ENCODE measurements around the gene C10orf120.

Gene C10orf120

DNA sequence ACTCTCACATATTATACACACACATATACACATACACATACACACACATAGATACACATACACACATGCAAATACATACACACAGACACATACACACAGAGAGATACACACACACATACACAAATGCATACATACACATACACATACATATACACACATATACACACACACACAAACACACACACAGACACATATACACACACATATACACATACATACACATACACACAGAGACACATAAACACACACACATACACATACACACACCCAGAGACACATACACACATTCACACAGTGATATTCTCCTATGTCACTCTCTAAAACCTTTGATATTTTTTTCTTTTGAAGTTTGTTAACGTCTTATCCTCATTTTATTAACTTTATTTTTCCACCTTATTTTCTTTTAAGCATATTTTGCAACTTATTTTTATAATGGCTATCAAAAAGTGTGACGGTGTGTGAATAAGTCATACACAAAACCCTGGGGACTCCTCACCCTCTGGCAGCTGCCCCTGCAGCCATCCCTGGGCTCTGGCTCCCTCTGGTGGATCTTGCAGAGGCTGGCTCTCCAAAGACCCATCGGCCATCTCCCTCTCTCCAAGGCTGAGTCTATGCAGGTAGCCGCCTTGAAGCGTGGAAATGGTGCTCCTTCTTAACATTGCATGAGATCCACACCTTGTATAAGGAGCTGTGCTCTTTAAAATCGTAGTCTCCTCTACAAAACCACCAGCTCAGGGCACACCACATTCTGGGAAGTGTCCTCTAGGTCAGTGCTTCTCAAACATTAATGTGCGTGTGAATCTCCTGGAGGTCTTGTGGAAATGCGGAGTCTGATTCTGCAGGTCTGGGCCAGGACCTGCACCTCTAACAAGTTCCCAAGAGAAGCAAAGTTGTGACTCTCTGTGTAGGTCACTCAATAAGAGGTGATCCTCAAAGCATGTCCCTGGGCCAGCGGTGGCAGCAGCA, 4.1 kb upstream of the C10orf120 start:
- peak; percentile 30 to 42 (median 35) for DNase-seq (ENCODE audit: low read depth in 3 of 3)

DNA sequence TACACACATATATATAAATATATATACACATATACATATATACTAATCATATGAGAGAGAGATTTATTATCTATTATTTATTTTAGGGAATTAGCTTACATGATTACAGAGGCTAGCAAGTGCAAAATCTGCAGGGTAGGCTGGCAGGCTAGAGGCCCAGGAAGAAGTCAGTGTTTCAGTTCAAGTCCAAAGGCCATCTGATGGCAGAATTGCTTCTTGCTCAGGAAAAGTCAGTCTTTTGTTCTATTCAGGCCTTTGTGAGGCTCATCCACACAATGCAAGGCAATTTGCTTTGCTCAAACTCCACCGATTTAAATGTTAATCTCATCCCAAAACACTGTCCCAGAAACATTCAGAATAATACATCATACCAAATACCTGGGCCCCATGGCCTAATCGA, 2.6 kb upstream of the C10orf120 start:
- no peak for DNase-seq (ENCODE audit: low read depth in 3 of 3)

DNA sequence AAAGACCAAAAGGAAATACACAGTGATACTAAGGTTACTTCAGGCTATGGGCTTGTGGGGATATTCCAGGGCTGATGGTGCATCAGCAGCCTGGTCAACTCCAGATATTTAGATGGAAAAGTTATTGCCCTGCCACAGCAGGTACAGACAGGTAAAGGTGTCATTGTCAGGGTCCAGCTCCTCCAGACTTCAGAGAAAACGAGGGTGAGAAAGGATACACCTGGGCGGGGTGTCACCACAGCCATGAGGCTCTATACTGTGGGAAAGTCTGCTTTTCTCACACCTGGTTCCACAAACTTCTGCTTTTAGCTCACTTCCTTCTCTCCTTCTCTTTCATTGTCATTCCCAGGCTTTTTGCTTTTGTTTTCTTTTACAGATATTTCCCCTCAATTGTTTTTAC, 2.0 kb upstream of the C10orf120 start:
- DNase-seq (ENCODE audit: low read depth in 3 of 3): no peak

DNA sequence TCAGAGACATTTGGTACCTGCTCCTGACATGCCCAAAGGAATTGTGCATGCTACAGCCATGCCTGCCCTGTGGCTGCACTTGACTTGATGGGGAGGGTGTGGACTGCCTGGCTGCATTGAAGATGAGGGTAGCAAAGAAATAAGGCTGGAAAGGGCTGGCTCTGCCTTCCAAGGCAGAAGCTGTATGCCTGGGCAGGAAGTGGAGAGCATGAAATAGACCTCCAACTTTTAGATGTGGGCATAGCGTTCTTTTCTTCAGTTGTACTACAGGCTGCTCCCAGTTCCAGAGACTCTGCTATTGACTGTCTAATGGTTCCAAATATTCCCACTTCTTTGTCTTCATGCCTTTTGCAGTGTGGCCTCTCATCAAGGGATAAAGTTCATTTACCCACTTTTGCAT, 3.0 kb downstream of the C10orf120 start:
- no peak for DNase-seq (ENCODE audit: low read depth in 3 of 3)

DNA sequence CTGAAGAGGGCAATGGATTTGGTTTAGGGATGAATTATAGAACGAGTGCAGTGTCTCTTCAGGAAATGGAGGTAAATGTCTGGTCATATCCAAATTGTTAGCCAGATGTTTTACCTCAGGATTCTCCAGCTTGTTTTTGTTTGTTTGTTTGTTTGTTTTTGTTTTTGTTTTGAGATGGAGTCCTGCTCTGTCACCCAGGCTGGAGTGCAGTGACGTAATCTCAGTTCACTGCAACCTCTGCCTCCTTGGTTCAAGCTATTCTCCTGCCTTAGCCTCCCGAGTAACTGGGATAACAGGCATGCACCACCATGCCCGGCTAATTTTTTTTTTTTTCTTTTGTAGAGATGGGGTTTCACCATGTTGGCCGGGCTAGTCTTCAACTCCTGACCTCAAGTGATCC, 6.9 kb downstream of the C10orf120 start:
- no peak for DNase-seq (ENCODE audit: low read depth in 3 of 3)

DNA sequence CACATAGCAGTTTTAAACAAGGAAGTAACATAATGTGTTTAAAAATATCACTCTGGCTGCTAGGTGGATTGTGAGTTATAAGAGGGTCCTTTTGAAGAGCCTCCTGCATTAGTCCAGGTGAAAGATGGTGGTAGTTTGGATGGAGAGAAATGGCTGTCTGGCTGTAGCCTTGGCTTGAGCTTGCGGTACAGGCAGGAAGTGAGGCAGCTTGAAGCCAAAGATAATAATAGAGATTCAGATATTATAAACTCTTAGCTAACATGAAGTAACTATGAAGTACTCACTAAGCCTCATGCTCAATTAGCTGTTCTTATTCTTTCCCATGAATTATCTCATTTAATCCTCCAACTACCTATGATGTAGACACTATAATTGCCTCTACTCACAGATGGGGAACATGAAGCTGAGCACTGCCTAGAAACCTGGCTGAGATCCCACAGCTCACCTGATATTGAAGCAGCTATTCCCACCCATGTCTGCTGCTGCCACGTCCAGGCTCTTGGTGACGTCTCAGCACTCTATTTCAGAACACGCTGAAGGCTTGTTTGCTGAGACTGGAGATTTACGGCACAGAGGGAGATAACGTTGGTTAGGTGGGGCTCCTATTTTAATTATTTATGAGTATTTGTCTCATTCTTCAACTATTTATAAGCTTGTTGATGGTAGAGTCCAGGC, 10.4 kb downstream of the C10orf120 start:
- no peak for DNase-seq (ENCODE audit: low read depth in 3 of 3)

DNA sequence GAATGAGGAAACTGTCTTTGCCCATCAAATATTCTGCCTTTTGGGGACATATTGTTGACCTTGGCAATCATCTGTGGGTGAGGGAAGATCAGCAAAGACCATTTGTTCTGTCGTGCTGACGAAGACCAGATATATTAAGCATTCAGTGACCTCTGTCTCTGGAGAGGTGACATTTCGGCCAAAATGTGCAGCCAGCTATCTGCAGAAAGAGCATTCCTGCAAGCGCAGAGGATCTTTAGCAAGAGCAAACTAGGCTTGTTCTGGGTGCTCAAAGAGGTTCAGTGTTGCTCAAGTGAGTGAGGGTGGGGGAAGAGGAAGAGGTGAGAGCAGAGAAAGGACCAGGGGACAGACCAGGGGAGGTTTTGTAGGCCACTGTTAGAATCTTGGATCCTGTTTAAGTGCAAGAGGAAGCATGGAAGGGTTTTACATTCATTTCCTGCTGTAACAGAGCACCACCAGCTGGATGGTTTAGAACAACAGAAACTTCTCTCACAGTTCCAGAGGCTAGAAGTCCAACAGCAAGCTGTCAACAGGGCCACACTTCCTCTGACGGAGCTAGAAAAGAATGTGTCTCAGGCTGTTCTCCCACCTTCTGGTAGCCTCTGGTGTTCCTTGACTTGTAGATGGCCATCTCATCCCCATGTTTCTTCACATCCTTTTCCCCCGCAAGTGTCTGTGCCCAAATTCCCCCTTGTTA, 11.2 kb downstream of the C10orf120 start:
- no peak for DNase-seq (ENCODE audit: low read depth in 3 of 3)

DNA sequence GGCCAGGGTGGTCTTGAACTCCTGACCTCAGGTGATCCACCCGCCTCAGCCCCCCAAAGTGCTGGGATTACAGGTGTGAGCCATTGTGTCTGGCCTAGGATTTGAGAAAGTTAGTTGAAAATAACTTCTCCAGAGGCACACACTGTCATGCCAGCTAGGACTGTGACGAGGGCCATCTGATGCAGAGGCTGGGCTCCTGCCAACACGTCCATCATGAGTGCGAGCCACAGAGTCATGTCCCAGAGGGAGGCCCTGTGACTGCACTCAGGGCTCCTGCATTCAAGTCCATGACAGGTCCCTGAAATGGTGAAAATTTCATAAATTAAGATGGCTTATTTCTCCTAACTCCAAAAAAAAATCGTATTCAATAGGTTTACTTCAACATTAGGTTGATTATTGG, 17.1 kb downstream of the C10orf120 start:
- DNase-seq (ENCODE audit: low read depth in 3 of 3): no peak

DNA sequence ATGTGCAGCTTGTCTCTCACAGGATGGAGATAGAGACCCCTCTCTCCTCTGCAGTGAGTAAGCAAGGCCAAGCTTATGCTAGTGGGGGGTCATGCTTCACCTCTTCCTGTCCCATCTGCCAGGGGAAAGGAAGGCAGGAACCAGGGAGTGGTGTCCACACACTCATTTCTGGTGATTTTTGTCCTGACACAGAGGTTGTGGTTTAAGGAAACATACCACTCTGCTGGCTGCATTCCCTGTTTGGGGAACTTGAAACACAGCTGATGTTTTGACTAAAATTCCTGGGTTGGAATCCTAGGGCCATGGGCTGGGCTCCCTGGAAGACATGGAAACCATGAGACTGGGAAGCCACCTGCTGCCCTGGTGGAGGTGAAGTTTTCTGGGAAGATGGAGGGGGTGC, 21.4 kb downstream of the C10orf120 start:
- DNase-seq (ENCODE audit: low read depth in 3 of 3): no peak

DNA sequence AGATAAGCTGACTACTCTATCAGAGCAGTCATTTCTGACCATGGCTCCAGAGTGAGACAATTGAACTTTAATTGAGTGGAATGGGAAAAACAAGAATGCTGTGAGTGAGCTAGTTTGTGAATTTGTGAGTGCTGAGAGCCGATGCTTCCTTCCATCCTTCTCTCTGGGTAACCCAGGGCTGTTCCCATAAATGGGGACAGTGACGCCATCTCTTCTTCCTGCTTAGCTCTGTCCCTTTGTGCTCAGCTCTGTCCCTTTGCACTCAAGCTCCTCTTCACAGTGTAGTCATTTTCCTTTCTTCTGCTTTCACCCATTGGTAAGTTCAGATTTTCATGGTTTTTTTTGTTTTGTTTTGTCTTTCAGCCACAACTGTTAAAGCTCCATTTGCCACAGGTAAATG, 24.4 kb downstream of the C10orf120 start:
- no peak for DNase-seq (ENCODE audit: low read depth in 3 of 3)

DNA sequence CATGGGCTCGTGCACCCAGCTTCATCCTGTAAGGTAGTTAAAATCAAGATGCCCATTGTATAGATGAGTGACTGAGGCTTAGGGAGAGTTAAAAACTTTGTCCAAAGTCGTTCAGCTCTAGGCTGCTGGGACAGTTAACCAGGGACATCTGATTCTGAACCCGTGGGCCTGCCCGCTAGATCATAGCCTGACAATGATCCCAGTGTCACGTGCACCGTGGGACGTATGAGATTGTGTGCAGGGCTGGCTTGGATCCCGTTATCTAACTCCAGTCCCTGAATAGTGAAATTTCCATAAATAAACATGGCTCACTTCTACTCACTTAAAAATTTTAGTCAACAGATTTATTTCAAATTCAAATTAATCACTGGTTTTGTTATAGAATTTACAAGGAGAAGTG, 24.9 kb downstream of the C10orf120 start:
- no peak for DNase-seq (ENCODE audit: low read depth in 3 of 3)

DNA sequence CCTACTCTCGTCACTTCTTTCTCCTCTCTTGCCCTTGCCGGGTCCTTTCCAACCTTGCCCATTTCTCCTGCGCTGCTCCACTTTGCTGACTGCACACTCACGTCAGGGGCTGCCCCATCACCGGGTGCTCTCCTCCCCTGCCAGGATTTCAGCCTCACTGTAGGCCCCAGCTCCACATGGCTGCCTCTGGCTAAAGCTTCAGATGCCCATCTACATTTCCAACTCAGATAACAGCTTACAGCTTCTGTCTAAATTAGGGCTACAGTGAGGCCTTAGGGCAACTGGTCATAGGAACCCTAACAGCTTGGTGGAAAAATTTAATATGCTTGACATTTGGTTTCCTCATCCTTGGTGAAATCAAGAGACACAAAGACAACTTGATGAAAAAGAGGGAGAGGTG, 25.9 kb downstream of the C10orf120 start:
- no peak for DNase-seq (ENCODE audit: low read depth in 3 of 3)

DNA sequence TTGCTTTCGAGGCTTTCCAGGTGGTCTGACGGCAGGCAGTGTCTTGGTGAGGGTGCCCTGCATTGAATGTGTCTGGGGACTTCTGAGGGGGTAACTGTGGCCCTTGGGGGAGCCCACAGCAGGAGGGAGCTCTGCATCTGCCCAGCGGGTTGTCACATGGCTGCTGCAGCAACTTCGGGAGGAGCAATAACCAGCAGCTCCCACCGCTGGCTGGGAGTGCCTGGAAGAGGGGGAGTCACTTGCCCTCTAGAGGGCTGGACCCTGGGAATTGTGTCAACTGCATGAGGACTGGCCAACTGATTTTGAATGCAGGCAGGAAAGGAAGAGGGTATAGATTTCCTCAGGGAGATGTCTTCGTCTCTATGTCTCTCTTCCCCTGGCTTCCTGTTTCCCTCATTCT, 26.4 kb downstream of the C10orf120 start:
- DNase-seq (ENCODE audit: low read depth in 3 of 3): no peak

DNA sequence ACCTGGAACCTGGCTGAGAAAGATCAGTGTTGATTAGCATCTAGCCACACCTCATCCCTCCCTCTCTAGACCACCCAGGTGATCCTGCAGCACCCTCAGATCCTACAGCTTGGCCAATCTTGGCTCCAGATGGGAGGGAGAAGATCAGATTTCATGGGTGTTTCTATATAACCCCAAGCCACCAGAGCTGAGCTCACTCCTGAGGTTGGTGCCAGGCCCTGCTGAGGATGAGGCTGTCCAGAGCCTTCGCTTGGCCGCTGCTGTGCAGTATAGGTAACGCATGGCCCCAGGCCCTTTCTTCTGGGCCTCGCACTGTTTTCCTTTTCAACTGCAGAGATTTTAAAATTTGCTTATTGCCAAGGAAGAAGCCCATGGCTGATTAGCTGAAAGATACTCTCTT, 27.0 kb downstream of the C10orf120 start:
- no peak for DNase-seq (ENCODE audit: low read depth in 3 of 3)

DNA sequence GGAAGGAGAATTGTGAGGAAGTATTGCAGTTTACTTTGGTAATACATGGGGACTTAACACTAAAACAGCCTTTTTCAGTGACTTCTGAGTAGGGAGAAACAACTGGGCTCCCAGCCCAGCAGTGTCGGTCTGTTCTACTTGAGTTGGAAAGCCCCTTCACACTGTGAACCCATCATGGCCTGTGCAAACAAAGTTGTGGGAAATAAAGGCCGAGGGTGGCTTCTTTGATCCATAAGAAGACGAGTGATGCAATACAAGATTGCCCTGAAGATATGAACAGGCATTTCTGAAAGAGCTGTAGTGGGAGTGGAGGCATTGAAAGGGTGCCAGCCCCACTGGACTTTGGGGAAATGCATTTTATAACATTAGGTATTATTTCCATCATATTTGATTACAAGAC, 28.3 kb downstream of the C10orf120 start:
- no peak for DNase-seq (ENCODE audit: low read depth in 3 of 3)

DNA sequence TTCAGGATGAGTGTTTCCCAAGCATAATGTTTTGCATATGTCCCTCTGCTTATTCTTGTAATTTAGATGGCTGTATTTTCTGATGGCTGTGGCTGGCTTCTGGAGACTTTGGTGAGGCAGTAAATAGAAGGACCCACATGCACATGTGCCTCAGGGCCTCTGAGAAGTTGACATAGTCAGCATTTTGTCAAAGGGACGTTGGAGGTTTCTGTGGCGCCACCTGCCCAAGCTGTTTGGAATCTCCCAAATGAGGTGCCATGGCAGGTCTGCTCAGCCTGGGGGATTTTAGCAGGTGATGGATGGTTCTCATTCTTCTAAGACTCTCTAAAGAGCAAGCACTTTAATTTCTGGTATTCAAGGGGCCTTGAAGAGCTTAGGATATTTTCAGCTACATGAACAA, 29.8 kb downstream of the C10orf120 start:
- no peak for DNase-seq (ENCODE audit: low read depth in 3 of 3)

DNA sequence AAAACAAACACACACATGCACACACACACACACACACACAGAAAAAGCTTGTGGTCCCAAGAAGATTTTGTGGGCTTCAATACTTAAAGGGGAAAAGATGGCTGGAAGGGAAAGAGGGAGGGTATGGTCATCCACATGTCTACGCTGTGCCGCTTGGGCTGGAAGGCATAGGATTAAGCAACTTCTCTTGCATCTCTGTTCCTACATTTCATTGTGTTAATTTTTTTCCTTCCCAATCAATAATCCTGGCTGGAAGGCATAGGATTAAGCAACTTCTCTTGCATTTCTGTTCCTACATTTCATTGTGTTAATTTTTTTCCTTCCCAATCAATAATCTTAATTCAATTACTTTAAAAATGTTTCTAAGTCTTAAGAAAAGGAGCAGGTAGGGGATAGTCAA, 30.6 kb downstream of the C10orf120 start:
- no peak for DNase-seq (ENCODE audit: low read depth in 3 of 3)

DNA sequence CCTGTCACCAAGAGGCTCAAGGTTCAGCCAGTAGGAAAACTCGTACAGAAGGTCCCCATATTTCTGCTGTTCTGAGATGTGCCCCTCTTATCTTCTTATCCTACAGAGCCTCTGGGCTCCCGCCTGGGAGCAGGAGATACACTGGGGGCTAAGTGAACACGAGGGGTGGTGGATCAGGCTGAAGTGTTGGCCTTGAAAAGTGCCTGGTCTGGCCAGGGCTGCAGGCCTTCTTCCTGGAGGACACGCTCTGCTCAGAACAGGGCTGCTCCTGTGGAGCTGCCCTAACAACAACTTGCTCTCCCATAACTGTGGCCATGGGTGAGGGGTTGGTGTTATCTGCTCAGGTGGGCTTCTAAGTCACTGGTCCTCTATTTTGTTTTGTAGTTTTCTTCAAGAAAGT, 33.7 kb downstream of the C10orf120 start:
- DNase-seq (ENCODE audit: low read depth in 3 of 3): no peak

DNA sequence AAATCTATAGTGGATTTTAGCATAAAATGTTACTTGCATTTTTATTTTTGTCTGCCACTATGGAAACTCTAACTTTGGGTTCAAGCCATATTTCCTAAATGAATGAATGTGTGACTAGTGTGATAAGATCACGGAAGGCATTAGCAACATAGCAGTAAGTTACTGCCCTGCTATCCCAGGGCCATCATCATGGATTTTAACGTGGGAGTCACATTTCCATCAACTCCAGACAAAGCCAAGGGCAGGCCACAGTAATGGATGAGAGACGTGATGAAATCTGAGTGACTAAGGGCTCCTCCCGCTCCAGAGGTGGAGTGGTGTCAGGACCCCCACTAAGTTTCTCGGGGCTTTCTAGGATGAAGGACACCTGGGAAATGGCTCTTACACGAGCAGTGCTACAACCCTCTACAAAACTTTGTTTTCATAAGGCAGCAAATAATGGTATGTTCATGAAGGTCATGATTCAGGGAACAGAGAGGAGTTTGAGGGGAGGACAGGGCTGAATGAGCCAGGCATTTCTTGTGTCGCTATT, 34.3 kb downstream of the C10orf120 start:
- no peak for DNase-seq (ENCODE audit: low read depth in 3 of 3)

DNA sequence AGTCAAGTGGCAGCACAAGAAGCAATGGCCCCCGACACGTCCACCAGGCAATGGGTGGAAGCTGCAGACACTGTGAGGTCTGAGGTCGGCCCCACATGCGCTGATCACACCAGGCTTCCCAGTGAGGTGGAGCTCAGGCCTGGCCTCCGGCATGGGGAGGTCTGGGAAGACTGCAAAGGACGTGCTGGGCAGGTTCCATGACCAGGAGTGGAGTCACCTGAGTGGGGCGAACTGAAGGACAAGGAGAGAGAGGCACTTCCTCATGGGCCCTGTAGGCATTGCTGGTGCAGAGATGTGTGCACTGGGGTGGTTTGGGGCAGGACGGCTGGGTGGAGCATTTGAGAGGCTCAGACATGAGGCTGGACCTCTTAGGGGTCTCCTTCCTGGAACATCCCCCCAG, 35.1 kb downstream of the C10orf120 start:
- no peak for DNase-seq (ENCODE audit: low read depth in 3 of 3)

DNA sequence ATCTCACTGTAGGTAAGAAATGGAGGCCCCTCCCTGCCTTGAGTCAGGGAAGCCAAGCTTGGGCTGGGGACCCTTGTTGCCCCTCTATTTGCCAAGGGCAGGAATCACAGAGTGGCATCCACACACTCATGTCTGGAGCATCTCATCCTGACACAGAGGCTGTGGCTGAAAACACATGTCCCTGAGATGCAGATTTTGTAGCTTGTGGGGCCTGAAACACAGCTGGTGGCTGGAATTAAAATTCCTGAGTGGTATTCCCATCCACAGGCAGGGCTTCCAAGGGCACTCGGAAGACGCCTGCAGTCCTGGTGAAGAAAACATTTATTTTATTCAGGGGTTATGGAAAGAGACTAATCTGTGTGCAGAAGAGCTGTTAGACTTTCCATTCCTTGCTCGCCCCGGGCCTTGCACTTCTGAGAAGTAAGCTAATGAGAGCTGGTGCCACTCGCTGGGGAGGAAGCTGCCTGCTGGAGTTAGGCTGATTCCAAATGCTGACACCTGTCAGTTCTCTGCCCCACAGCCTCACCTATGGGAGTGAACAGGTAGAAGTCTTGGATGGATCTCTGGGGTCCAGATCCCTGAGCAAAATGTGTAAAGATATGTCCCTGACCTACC, 36.0 kb downstream of the C10orf120 start:
- no peak for DNase-seq (ENCODE audit: low read depth in 3 of 3)

DNA sequence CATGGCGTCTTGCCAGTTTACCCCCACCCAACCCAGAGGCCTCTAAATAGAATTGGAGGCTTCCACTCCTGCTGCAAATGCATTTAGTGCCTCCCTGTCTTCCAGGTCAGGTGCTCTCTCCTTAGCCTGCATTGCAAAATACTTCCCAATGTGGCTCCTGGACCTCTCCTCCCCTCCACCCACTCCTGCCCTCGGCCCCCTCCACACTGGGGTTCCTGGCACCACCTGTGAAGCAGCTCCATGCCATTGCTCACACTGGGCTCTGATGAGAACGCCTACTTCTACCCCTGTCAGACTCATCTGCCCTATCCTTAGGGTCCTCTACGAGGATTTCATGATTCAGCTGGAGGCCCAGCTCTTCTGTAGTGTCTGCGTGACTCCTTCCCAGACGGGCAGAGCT, 37.4 kb downstream of the C10orf120 start:
- no peak for DNase-seq (ENCODE audit: low read depth in 3 of 3)
